K562 (cell line): ENCODE measurements around the gene NRXN3. TPM values are rescaled to one million over a fixed set of nuclear protein-coding genes. Genes with fewer than 3 reads are reported as not detected.

ENCODE experiments used
- ATAC-seq: fragments of 200-7000 bp; cut with Tn5 transposase; 3 replicates; pipeline ENCODE4 v1.9.1; 2020; ENCODE audit warnings: moderate library complexity
- BruUV-seq: library from RNA; stranded (reverse); fragments of 400-500 nt; replicated peaks from 2 replicates; lab custom pipeline; 2021; lab: Mats Ljungman, UMichigan
- CTCF ChIA-PET: fragments of 300-600 bp; formaldehyde crosslinking; extraction: SDS; loops from one replicate; lab custom pipeline; 2021; ENCODE audit warnings: low intra/inter-chr PET ratio; lab: Yijun Ruan, JAX
- POLR2A ChIA-PET: fragments of 300-600, 350-650 bp; sonication (Branson Sonifier 250); formaldehyde crosslinking; extraction: SDS; loops from one replicate; lab custom pipeline; 2021; ENCODE audit warnings: antibody characterized with exemption, inconsistent platforms; lab: Yijun Ruan, JAX
- DNase-seq, 4 experiments: peaks; one replicate each; pipeline versions ENCODE4 v3.0.0 to v3.0.0-alpha.2; 2011 to 2018; ENCODE audit warnings: low spot score in 3 of 4, mixed read lengths in 3 of 4; ENCODE audit errors: extremely low read depth in 1 of 4
- FAIRE-seq: peaks from 2 replicates; lab custom pipeline; 2011; peaks lifted over from hg19 to GRCh38; lab: Jason Lieb, UNC
- H2AFZ ChIP-seq: 2 replicates; pipeline ENCODE4 v1.6.0; 2011; ENCODE audit warnings: low read depth, low read length, control low read depth, inconsistent platforms
- H3K27ac ChIP-seq: fragments of 200-600 bp; 3 replicates; pipeline ENCODE4 v1.8.0; 2011; ENCODE audit warnings: low read depth, mild to moderate bottlenecking, control low read depth, inconsistent platforms, low read length, moderate library complexity, mixed read lengths; ENCODE audit errors: extremely low read depth
- H3K27me3 ChIP-seq, 2 experiments: fragments of 300-600 bp in 1 of 2; 2 replicates in 1 of 2; 3 replicates in 1 of 2; pipeline versions ENCODE4 v1.6.0 to v1.8.0; 2011; ENCODE audit warnings: inconsistent platforms in 2 of 2, low read length in 2 of 2, mild to moderate bottlenecking in 1 of 2, mixed read lengths in 1 of 2, moderate library complexity in 1 of 2; ENCODE audit not compliant: control insufficient read depth in 2 of 2, insufficient read depth in 2 of 2
- H3K36me3 ChIP-seq: fragments of 300-600 bp; 3 replicates; pipeline ENCODE4 v1.8.0; 2011; ENCODE audit warnings: mild to moderate bottlenecking, low read length, inconsistent platforms; ENCODE audit not compliant: control insufficient read depth, insufficient read depth
- H3K4me1 ChIP-seq, 2 experiments: fragments of 200-600 bp in 1 of 2; replicated peaks in 1 of 2; 2 replicates in 1 of 2; 3 replicates in 1 of 2; pipeline versions ENCODE4 v1.5.1 to v1.8.0; 2011; ENCODE audit warnings: inconsistent platforms in 2 of 2, low read length in 2 of 2, mild to moderate bottlenecking in 1 of 2, mixed read lengths in 1 of 2, moderate library complexity in 1 of 2; ENCODE audit not compliant: control insufficient read depth in 2 of 2, insufficient read depth in 2 of 2
- H3K4me2 ChIP-seq: 2 replicates; pipeline ENCODE4 v1.6.1; 2011; ENCODE audit warnings: low read length, control low read depth, inconsistent platforms, mixed read lengths; ENCODE audit not compliant: insufficient read depth
- H3K4me3 ChIP-seq: fragments of 200-600 bp; sonication (generic), shearing (Covaris generic); 2 replicates; pipeline ENCODE4 v1.5.1; 2016; ENCODE audit warnings: control low read depth, inconsistent platforms
- H3K79me2 ChIP-seq: fragments of 200-600 bp; 3 replicates; pipeline ENCODE4 v1.8.0; 2011; ENCODE audit warnings: low read length, inconsistent platforms; ENCODE audit not compliant: control insufficient read depth, insufficient read depth
- H3K9ac ChIP-seq, 2 experiments: 2 replicates each; pipeline versions ENCODE4 v1.6.0 to v1.6.1; 2011; ENCODE audit warnings: low read depth in 2 of 2, low read length in 2 of 2, control low read depth in 1 of 2, inconsistent platforms in 1 of 2, mild to moderate bottlenecking in 1 of 2, mixed read lengths in 1 of 2; ENCODE audit not compliant: insufficient read depth in 1 of 2
- H3K9me1 ChIP-seq: one replicate; pipeline ENCODE4 v1.6.0; 2011; ENCODE audit warnings: inconsistent platforms, mild to moderate bottlenecking, low read length, moderate library complexity; ENCODE audit not compliant: control insufficient read depth, insufficient read depth
- H3K9me3 ChIP-seq: replicated peaks from 2 replicates; pipeline ENCODE4 v1.5.1; 2011; ENCODE audit warnings: low read depth, low read length, inconsistent platforms; ENCODE audit not compliant: control insufficient read depth, insufficient read depth
- H4K20me1 ChIP-seq: replicated peaks from 2 replicates; pipeline ENCODE4 v1.6.1; 2011; ENCODE audit warnings: low read length, inconsistent platforms, mixed read lengths; ENCODE audit not compliant: control insufficient read depth, insufficient read depth
- CBFA2T3 ChIP-seq: fragments of 450-650 bp; IDR thresholded peaks from 2 replicates; pipeline ENCODE4 v1.6.1; 2017
- E2F3 ChIP-seq: fragments of 250-450 bp; sonication (Bioruptor Pico); IDR thresholded peaks from 2 replicates; pipeline ENCODE4 v1.4.0; 2020; ENCODE audit warnings: mild to moderate bottlenecking
- FOSL1 ChIP-seq: fragments of 200-800 bp; sonication (Bioruptor generic); conservative IDR thresholded peaks from 2 replicates; pipeline ENCODE4 v1.6.1; 2016; ENCODE audit warnings: missing genetic modification characterization, missing compliant biosample characterization
- NR0B1 ChIP-seq: fragments of 450-650 bp; IDR thresholded peaks from one replicate; pipeline ENCODE4 v1.6.1; 2018; ENCODE audit warnings: mild to moderate bottlenecking, moderate library complexity; ENCODE audit not compliant: partially characterized antibody
- REST ChIP-seq, 2 experiments: fragments of 450-650 bp; formaldehyde crosslinking in 1 of 2; IDR thresholded peaks; 2 replicates each; pipeline versions ENCODE4 v1.4.0 to v1.6.1; 2014 to 2020; ENCODE audit warnings: mild to moderate bottlenecking in 2 of 2, borderline replicate concordance in 1 of 2, low read depth in 1 of 2
- SAP30 ChIP-seq: fragments of 200-600 bp; sonication (generic); IDR thresholded peaks from 2 replicates; pipeline ENCODE4 v1.6.1; 2012; ENCODE audit warnings: borderline replicate concordance, low read depth, mild to moderate bottlenecking, moderate library complexity, low read length, control low read depth, inconsistent platforms; ENCODE audit not compliant: insufficient read depth, poor library complexity, severe bottlenecking
- TAF15 ChIP-seq: fragments of 200-400 bp; formaldehyde crosslinking; IDR thresholded peaks from 2 replicates; pipeline ENCODE4 v1.6.1; 2017; ENCODE audit warnings: mild to moderate bottlenecking, low read depth, low read length, moderate library complexity
- ZBED1 ChIP-seq: IDR thresholded peaks from 2 replicates; pipeline ENCODE4 v1.6.1; 2014
- WGBS: fragments of 100-300 bp; shearing (Covaris generic); methylation state at CpG from one replicate; pipeline ENCODE4 v1.1.6; 2016; ENCODE audit warnings: low coverage, mixed read lengths; ENCODE audit not compliant: insufficient coverage; ENCODE audit errors: missing lambda C conversion rate; 5-methylcytosine and 5-hydroxymethylcytosine counted together
- in situ Hi-C: fragments of 300-500 bp; cut with MboI; formaldehyde crosslinking; loops from 4 replicates; pipeline ENCODE4 v1.15.0; 2018; ENCODE audit warnings: inconsistent platforms, mixed read lengths
- intact Hi-C: fragments of 100-400 bp; cut with micrococcal nuclease; formaldehyde crosslinking; loops from 2 replicates; pipeline ENCODE4 v1.14.2; 2022
- polyA plus RNA-seq, 8 experiments: library from polyadenylated mRNA; depleted of rRNA in 4 of 8; stranded (reverse) in 5 of 8; unstranded in 3 of 8; fragments of >200 nt; fragmentation: Nextera tagmentation in 2 of 8; fragmentation: Illumina TruSeq in 1 of 8; extraction: Ambion mirVana in 2 of 8; extraction: Trizol in 1 of 8; gene quantifications; 2 replicates each; pipeline versions ENCODE4 v1.2.1 to v1.2.3, GENCODE V29; 2011 to 2014; ENCODE audit warnings: inconsistent platforms in 1 of 8, missing spikeins in 1 of 8
- total RNA-seq, 7 experiments: library from RNA; depleted of rRNA in 6 of 7; stranded (reverse); fragments of >200 nt in 6 of 7; fragmentation: Illumina TruSeq in 2 of 7; extraction: Trizol in 2 of 7; gene quantifications; 2 replicates each; pipeline versions ENCODE4 v1.2.1 to v1.2.3, GENCODE V29; 2011 to 2021; ENCODE audit warnings: low replicate concordance in 1 of 7
- TF ChIP-seq, protein P1 (sequence below): sonication (generic); formaldehyde crosslinking; IDR thresholded peaks from 2 replicates; pipeline ENCODE4 v1.8.0; 2023; ENCODE audit warnings: mild to moderate bottlenecking, missing genetic modification reagents

Gene NRXN3
- total and polyA plus RNA-seq, 9 of the 15 experiments (the other 6 are each of a cell fraction or from before 2014, with no cell fraction given), result 0.09 TPM; not detected in 8

DNA sequence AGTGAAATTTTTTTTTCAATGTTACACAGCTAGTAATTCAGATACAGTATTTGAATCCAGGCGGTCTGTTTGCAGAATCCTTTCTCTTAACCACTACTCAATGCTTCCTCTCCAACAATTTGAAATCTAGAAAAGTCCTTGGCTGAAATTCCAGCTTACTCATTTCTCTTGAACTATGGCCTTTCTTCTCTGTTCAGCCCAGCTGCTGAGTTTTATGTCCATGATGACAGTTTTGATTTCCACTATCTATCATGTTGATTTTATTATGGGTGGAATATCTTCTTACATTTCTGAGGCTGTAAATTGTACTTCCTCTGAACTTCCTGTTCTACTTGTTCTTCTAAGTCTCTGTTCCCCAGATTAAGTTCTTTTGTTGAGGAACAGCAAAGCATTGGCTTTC, 1725.8 kb downstream of the NRXN3 start:
- ChIA-PET POLR2A (no interaction called here), CTCF (no interaction called here)
- DNase-seq, result no peak
- no peaks in the 10 kb centered on the region for H3K27me3 ChIP-seq
- no peak overlapping the region for H2AFZ ChIP-seq
- no peaks in the 10 kb centered on the region for H3K9me3 ChIP-seq
- no TSS peak for BruUV-seq
- in situ Hi-C loops (no loop called here), intact Hi-C loops (no loop called here)
- no peak overlapping the region for H3K4me2 ChIP-seq
- H3K79me2 ChIP-seq, result no peaks in the 10 kb centered on the region
- no peak overlapping the region for H3K27ac ChIP-seq
- H3K9me1 ChIP-seq, result no peaks in the 10 kb centered on the region
- no peaks in the 10 kb centered on the region for H3K4me1 ChIP-seq
- no peak overlapping the region for H3K9ac ChIP-seq
- H3K36me3 ChIP-seq, result no peaks in the 10 kb centered on the region
- no peaks in the 10 kb centered on the region for H4K20me1 ChIP-seq
- no peak for FAIRE-seq
- ATAC-seq, result no peak
- 18% methylated on average over 1 of the region's 1 CpG for WGBS
- no peak overlapping the region for H3K4me3 ChIP-seq
- TF ChIP-seq SAP30 (no peak), FOSL1 (tag) (no peak), CBFA2T3 (no peak), E2F3 (CRISPR knock-in tag) (no peak), ZBED1 (no peak), REST (IDR thresholded peaks at IDR 0.05; ENCODE audit: borderline replicate concordance) (no peak), REST (CRISPR knock-in tag; IDR thresholded peaks at IDR 0.05; ENCODE audit: low read depth) (no peak), NR0B1 (no peak), TAF15 (no peak)
- TF ChIP-seq, protein P1, sequence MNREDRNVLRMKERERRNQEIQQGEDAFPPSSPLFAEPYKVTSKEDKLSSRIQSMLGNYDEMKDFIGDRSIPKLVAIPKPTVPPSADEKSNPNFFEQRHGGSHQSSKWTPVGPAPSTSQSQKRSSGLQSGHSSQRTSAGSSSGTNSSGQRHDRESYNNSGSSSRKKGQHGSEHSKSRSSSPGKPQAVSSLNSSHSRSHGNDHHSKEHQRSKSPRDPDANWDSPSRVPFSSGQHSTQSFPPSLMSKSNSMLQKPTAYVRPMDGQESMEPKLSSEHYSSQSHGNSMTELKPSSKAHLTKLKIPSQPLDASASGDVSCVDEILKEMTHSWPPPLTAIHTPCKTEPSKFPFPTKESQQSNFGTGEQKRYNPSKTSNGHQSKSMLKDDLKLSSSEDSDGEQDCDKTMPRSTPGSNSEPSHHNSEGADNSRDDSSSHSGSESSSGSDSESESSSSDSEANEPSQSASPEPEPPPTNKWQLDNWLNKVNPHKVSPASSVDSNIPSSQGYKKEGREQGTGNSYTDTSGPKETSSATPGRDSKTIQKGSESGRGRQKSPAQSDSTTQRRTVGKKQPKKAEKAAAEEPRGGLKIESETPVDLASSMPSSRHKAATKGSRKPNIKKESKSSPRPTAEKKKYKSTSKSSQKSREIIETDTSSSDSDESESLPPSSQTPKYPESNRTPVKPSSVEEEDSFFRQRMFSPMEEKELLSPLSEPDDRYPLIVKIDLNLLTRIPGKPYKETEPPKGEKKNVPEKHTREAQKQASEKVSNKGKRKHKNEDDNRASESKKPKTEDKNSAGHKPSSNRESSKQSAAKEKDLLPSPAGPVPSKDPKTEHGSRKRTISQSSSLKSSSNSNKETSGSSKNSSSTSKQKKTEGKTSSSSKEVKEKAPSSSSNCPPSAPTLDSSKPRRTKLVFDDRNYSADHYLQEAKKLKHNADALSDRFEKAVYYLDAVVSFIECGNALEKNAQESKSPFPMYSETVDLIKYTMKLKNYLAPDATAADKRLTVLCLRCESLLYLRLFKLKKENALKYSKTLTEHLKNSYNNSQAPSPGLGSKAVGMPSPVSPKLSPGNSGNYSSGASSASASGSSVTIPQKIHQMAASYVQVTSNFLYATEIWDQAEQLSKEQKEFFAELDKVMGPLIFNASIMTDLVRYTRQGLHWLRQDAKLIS (CRISPR knock-in tag), result no peak
